Type B pancreatic cell (in vitro differentiated cells): ENCODE results near the gene TRNT1. TPM values are rescaled to one million over a fixed set of nuclear protein-coding genes. Genes with fewer than 3 reads are reported as not detected.

Experiments
- DNase-seq: peaks from one replicate; pipeline ENCODE4 v3.0.0; 2021; ENCODE audit warnings: mixed read lengths; ENCODE audit not compliant: unreplicated experiment; ENCODE audit errors: extremely low spot score
- H3K27ac Mint-ChIP-seq: 2 replicates; pipeline ENCODE4 v1.8.0; 2021; ENCODE audit warnings: mild to moderate bottlenecking, mixed read lengths
- H3K27me3 Mint-ChIP-seq: 2 replicates; pipeline ENCODE4 v1.8.0; 2021; ENCODE audit warnings: mixed read lengths
- H3K36me3 Mint-ChIP-seq: 2 replicates; pipeline ENCODE4 v1.8.0; 2021; ENCODE audit warnings: mixed read lengths
- H3K4me1 Mint-ChIP-seq: one replicate; pipeline ENCODE4 v1.8.0; 2021; ENCODE audit warnings: mixed read lengths; ENCODE audit not compliant: unreplicated experiment
- H3K4me3 Mint-ChIP-seq: 2 replicates; pipeline ENCODE4 v1.8.0; 2021; ENCODE audit warnings: mild to moderate bottlenecking, mixed read lengths
- H3K9me3 Mint-ChIP-seq: 2 replicates; pipeline ENCODE4 v1.8.0; 2021; ENCODE audit warnings: mixed read lengths
- total RNA-seq: library from RNA; stranded (reverse); gene quantifications from 2 replicates; pipeline ENCODE4 v1.2.1, GENCODE V29; 2021; ENCODE audit warnings: low replicate concordance
- TF ChIP-seq, protein P1 (sequence below): fragments of 200-600 bp; sonication (generic); conservative IDR thresholded peaks from 2 replicates; pipeline ENCODE4 v1.5.0; 2021; ENCODE audit warnings: antibody characterized with exemption, mild to moderate bottlenecking

Gene TRNT1
- total RNA-seq, 1 donor from 2014 or later: 33.0 TPM

GRCh38 chr3:3097958-3098357 is 28.8 kb upstream of the TRNT1 start:
- Mint-ChIP-seq H3K4me1 (no peaks in the 10 kb centered on the region), H3K27ac (no peak overlapping the region), H3K27me3 (peaks cover 5% of the 10 kb centered on the region), H3K4me3 (no peak overlapping the region), H3K9me3 (no peaks in the 10 kb centered on the region), H3K36me3 (no peaks in the 10 kb centered on the region)
- DNase-seq: no peak
- TF ChIP-seq, protein P1, sequence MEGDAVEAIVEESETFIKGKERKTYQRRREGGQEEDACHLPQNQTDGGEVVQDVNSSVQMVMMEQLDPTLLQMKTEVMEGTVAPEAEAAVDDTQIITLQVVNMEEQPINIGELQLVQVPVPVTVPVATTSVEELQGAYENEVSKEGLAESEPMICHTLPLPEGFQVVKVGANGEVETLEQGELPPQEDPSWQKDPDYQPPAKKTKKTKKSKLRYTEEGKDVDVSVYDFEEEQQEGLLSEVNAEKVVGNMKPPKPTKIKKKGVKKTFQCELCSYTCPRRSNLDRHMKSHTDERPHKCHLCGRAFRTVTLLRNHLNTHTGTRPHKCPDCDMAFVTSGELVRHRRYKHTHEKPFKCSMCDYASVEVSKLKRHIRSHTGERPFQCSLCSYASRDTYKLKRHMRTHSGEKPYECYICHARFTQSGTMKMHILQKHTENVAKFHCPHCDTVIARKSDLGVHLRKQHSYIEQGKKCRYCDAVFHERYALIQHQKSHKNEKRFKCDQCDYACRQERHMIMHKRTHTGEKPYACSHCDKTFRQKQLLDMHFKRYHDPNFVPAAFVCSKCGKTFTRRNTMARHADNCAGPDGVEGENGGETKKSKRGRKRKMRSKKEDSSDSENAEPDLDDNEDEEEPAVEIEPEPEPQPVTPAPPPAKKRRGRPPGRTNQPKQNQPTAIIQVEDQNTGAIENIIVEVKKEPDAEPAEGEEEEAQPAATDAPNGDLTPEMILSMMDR: no peak

DNA sequence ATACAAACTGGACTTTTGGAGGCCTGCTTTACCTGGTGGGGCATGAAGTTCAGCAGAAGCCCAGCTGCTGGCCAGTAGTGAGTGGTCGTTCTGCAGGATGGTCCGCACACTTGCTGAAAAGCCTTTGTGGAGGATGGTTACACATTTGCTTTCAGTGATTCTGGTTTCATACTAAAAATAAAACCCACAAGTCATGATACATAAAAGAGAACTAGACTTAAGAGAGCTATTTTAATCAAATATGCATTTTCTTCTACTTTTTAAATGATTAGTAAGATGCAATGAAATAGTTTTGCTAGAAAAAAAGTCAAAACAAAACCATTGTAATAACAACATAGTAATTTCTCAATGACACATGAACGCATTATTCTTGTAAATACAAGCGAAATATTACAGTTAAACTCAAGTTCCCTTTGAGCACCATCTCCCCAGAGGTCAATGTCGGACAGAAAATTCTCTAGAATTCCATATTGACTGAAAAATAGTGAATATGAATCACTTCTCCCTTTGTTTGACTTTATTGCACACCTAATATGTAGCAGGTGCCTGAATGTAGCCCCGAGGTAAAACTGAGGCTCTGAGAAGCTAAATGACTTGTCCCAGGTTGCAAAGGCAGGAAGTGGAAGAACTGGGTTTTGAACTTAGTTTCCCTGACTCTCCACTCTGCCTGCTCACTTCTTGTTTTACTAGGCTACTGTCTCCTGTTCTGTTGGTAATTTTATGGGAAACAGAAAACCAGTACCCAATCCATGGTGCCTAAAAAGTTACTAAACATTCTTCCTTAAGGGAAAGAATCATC is 24.9 kb upstream of the TRNT1 start:
- Mint-ChIP-seq H3K4me3 (no peak overlapping the region), H3K36me3 (no peaks in the 10 kb centered on the region), H3K27me3 (peaks cover 3% of the 10 kb centered on the region), H3K27ac (no peak overlapping the region), H3K9me3 (no peaks in the 10 kb centered on the region), H3K4me1 (no peaks in the 10 kb centered on the region)
- TF ChIP-seq, protein P1: no peak
- no peak for DNase-seq

DNA sequence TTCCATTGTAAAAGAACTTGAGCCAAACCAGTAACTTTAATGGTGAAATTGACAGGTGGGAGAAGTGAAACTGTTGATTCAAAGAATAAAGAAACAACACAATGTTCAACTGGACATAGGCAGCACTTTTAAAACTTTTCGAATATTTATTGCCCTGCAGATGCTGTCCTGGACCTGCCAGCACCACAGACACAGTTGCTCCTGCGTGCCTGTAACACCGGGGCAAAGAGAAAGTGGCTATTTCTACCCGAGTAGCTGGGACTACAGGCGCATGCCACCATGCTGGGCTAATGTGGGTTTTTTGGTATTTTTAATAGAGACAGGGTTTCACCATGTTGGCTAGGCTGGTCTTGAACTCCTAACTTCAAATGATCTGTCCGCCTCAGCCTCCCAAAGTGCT is 24.0 kb upstream of the TRNT1 start:
- TF ChIP-seq, protein P1: no peak
- H3K4me3 Mint-ChIP-seq: no peak overlapping the region
- no peak overlapping the region for H3K27ac Mint-ChIP-seq
- no peaks in the 10 kb centered on the region for H3K9me3 Mint-ChIP-seq
- no peak for DNase-seq
- no peaks in the 10 kb centered on the region for H3K4me1 Mint-ChIP-seq
- no peaks in the 10 kb centered on the region for H3K36me3 Mint-ChIP-seq
- no peaks in the 10 kb centered on the region for H3K27me3 Mint-ChIP-seq

GRCh38 chr3:3105246-3105645 is 21.5 kb upstream of the TRNT1 start:
- TF ChIP-seq, protein P1: no peak
- no peaks in the 10 kb centered on the region for H3K36me3 Mint-ChIP-seq
- peaks cover 3% of the 10 kb centered on the region for H3K27me3 Mint-ChIP-seq
- H3K9me3 Mint-ChIP-seq: no peaks in the 10 kb centered on the region
- no peak overlapping the region for H3K4me3 Mint-ChIP-seq
- H3K27ac Mint-ChIP-seq: no peak overlapping the region
- H3K4me1 Mint-ChIP-seq: peaks cover 5% of the 10 kb centered on the region
- DNase-seq: no peak

GRCh38 chr3:3105815-3106214 is 20.9 kb upstream of the TRNT1 start:
- Mint-ChIP-seq H3K27ac (no peak overlapping the region), H3K4me1 (peaks cover 11% of the 10 kb centered on the region), H3K9me3 (no peaks in the 10 kb centered on the region), H3K27me3 (peaks cover 3% of the 10 kb centered on the region), H3K4me3 (no peak overlapping the region), H3K36me3 (no peaks in the 10 kb centered on the region)
- DNase-seq: no peak
- TF ChIP-seq, protein P1: no peak
